ENCODE measurements around the gene IFT88. TPM values are rescaled to one million over a fixed set of nuclear protein-coding genes. Genes with fewer than 3 reads are reported as not detected.

The IFT88 gene
- total RNA-seq, 1 donor from 2014 or later, result 8.7 TPM

DNA sequence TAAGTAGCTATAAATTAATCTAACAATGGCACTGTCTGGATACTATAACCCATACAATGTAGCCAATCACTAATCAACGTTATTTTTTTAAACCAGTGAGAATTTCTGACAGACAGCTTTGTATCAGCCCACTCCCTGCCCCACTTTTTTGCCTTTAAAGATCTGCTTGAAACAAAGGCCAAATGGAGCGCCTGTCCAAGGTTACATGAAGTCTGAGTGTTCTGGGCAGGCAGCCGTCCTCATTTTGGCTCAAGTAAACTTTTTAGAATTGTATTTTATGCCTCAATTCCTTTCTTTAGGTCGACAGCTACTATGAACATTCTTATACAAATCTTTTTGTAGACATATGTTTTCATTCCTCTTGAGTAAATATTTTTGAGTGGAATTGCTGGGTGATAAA lies 6.2 kb downstream of the IFT88 start:
- Mint-ChIP-seq H3K9me3 (ENCODE audit: unreplicated experiment) (no peaks in the 10 kb centered on the region), H3K27ac (ENCODE audit: unreplicated experiment) (no peak overlapping the region), H3K4me1 (ENCODE audit: low read depth, unreplicated experiment) (no peaks in the 10 kb centered on the region), H3K4me3 (ENCODE audit: unreplicated experiment) (no peak overlapping the region), H3K36me3 (ENCODE audit: unreplicated experiment) (peaks cover 5% of the 10 kb centered on the region), H3K27me3 (ENCODE audit: unreplicated experiment) (no peaks in the 10 kb centered on the region)
- no peak for DNase-seq
- TF ChIP-seq, protein P1, sequence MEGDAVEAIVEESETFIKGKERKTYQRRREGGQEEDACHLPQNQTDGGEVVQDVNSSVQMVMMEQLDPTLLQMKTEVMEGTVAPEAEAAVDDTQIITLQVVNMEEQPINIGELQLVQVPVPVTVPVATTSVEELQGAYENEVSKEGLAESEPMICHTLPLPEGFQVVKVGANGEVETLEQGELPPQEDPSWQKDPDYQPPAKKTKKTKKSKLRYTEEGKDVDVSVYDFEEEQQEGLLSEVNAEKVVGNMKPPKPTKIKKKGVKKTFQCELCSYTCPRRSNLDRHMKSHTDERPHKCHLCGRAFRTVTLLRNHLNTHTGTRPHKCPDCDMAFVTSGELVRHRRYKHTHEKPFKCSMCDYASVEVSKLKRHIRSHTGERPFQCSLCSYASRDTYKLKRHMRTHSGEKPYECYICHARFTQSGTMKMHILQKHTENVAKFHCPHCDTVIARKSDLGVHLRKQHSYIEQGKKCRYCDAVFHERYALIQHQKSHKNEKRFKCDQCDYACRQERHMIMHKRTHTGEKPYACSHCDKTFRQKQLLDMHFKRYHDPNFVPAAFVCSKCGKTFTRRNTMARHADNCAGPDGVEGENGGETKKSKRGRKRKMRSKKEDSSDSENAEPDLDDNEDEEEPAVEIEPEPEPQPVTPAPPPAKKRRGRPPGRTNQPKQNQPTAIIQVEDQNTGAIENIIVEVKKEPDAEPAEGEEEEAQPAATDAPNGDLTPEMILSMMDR (IDR thresholded peaks at IDR 0.05; ENCODE audit: partially characterized antibody, unreplicated experiment), result no peak

DNA sequence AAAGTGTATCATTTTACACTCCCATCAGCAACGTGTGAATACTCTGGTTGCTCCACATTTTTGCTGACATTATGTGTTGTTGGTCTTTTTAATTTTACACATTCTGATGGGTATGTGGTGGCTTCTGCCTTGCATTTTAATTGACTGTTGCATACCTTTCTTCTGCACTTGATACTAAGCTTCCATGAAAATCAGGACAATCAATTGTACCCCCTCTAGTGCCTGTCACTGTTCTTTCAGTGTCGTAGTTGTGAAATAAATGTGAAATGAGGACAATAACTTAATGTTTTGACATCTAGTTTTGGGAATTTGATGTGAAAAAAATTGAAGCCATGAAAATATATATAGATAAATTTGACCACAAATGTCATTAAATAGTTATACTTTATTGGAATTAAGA lies 6.7 kb downstream of the IFT88 start:
- no peak overlapping the region for H3K27ac Mint-ChIP-seq (ENCODE audit: unreplicated experiment)
- no peaks in the 10 kb centered on the region for H3K4me1 Mint-ChIP-seq (ENCODE audit: low read depth, unreplicated experiment)
- peaks cover 1% of the 10 kb centered on the region for H3K9me3 Mint-ChIP-seq (ENCODE audit: unreplicated experiment)
- no peak for DNase-seq
- TF ChIP-seq, protein P1 (IDR thresholded peaks at IDR 0.05; ENCODE audit: partially characterized antibody, unreplicated experiment), result no peak
- H3K36me3 Mint-ChIP-seq (ENCODE audit: unreplicated experiment), result peaks cover 6% of the 10 kb centered on the region
- no peak overlapping the region for H3K4me3 Mint-ChIP-seq (ENCODE audit: unreplicated experiment)
- no peaks in the 10 kb centered on the region for H3K27me3 Mint-ChIP-seq (ENCODE audit: unreplicated experiment)

DNA sequence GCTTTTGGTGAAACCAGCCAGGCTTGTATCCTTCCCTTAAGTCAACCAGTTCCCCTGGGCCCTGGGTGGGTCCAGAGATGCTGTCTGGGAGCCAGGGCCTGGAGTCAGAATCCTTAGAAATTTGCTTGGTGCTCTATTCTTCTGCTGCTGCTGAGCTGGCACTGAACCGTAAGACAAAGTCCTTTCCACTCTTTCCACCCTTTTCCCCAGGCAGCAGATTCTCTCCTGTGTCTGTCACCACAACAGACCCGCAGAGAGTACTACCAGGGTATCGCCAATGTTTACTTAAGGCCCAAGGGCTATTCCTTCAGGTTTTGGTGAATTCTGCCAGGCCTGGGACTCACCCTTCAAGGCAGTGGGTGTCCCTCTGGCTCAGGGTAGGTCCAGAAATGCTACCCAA lies 12.2 kb downstream of the IFT88 start:
- Mint-ChIP-seq H3K36me3 (ENCODE audit: unreplicated experiment) (peaks cover 25% of the 10 kb centered on the region), H3K27ac (ENCODE audit: unreplicated experiment) (no peak overlapping the region), H3K9me3 (ENCODE audit: unreplicated experiment) (peaks cover 1% of the 10 kb centered on the region), H3K4me1 (ENCODE audit: low read depth, unreplicated experiment) (no peaks in the 10 kb centered on the region), H3K4me3 (ENCODE audit: unreplicated experiment) (no peak overlapping the region), H3K27me3 (ENCODE audit: unreplicated experiment) (peaks cover 2% of the 10 kb centered on the region)
- DNase-seq, result no peak
- TF ChIP-seq, protein P1 (IDR thresholded peaks at IDR 0.05; ENCODE audit: partially characterized antibody, unreplicated experiment), result no peak

DNA sequence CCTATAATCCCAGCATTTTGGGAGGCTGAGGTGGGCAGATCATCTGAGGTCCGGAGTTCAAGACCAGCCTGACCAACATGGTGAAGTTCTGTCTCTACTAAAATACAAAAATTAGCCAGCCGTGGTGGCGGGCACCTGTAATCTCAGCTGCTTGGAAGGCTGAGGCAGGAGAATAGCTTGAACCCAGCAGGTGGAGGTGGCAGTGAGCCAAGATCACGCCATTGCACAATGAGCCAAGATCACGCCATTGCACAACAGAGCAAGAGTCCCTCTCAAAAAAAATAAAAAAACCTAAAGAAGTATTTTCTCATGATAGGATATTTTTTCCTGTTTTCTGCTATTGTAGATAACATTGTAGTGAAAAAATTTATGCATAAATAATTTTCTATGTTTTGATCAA lies 13.3 kb downstream of the IFT88 start:
- Mint-ChIP-seq H3K4me3 (ENCODE audit: unreplicated experiment) (no peak overlapping the region), H3K27ac (ENCODE audit: unreplicated experiment) (no peak overlapping the region), H3K4me1 (ENCODE audit: low read depth, unreplicated experiment) (no peaks in the 10 kb centered on the region), H3K9me3 (ENCODE audit: unreplicated experiment) (peaks cover 1% of the 10 kb centered on the region), H3K36me3 (ENCODE audit: unreplicated experiment) (peaks cover 30% of the 10 kb centered on the region), H3K27me3 (ENCODE audit: unreplicated experiment) (peaks cover 2% of the 10 kb centered on the region)
- TF ChIP-seq, protein P1 (IDR thresholded peaks at IDR 0.05; ENCODE audit: partially characterized antibody, unreplicated experiment), result no peak
- no peak for DNase-seq

DNA sequence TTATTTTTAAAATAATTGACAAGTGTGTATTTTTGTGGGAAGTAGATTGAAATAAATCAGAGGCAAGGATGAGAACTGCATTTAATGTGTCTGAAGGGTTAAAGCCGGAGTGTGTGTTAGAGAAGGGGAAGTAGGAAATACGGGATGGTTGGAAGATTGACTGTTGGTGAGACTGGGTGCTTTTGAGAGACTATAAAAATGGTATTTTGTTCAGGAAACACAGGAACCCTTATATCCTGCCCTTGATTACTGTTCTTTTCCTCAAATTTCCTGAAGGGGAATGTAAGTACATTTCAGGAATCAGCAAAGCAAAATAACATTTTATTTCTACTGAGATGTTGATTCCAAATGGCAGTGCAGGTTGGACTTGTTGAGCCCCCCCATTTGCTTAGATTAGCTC lies 15.1 kb downstream of the IFT88 start:
- Mint-ChIP-seq H3K27ac (ENCODE audit: unreplicated experiment) (no peak overlapping the region), H3K27me3 (ENCODE audit: unreplicated experiment) (peaks cover 2% of the 10 kb centered on the region), H3K4me1 (ENCODE audit: low read depth, unreplicated experiment) (no peaks in the 10 kb centered on the region), H3K9me3 (ENCODE audit: unreplicated experiment) (peaks cover 1% of the 10 kb centered on the region), H3K36me3 (ENCODE audit: unreplicated experiment) (peaks cover 26% of the 10 kb centered on the region), H3K4me3 (ENCODE audit: unreplicated experiment) (no peak overlapping the region)
- DNase-seq, result no peak
- TF ChIP-seq, protein P1 (IDR thresholded peaks at IDR 0.05; ENCODE audit: partially characterized antibody, unreplicated experiment), result no peak

All from glutamatergic neuron (in vitro differentiated cells).